Measurements from ENCODE around the gene ATXN1.
"Not testable (repeated sequence)": the region's sequence is repeated elsewhere in the genome, so short reads cannot be mapped to it uniquely, and the experiment has no call there.

Gene ATXN1

DNA sequence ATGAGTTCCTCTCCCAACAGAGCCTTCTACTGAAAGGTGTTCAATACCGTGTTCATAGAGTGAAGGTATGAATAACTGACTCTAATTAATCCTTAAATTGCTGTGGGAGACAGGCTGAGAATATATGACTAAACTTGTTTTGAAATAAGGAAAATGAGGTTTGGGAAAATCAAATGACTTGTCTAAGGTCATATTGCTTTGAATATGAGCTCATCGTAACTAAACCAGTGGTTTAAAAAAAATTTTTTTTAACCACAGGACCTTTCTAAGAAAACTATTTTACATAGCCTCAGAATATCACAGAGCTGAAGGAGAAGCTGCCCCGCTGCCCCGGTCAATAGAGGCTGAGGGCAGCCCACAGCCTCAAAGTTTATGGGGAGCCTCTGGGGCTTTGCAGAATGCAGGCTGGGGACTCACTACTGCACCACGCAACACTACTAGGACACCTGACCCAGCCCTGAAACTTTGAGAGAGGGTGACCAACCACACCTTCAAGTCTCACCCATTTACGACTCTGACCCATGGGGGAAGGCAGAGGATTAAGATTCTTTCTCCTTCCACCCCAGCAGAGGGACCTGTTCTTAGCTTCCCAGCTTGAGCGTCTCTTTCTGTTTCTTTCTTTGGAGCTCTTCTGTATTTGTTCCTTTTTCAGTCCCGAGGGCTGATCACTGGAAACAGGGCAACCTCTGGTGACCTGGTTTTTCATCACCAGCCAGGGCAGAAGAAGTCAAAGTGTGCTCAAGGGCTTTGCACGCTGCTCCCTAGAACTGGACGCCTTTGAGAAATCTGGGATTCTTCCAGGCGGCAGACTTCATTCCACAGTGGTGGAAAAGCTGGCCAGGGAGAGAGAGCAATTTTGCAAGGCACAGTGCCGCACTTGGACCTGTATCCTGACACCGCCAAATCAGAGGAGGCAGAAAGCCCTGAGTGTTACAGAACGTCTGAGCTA is 220.2 kb downstream of the ATXN1 start:
- Histone ChIP-seq H3K4me3 (ENCODE audit: low read length, poor library complexity, severe bottlenecking) (no peak overlapping the region), H3K79me2 (ENCODE audit: insufficient read depth, low read length) (no peaks in the 10 kb centered on the region), H3K36me3 (ENCODE audit: insufficient read depth, low read length) (no peaks in the 10 kb centered on the region; the same call in 1 of the 2 replicates), H2AFZ (ENCODE audit: low read length) (no peak overlapping the region), H3K27me3 (ENCODE audit: insufficient read depth, low read length, poor library complexity, severe bottlenecking) (no peaks in the 10 kb centered on the region), H3K4me2 (ENCODE audit: low read depth, low read length, poor library complexity, severe bottlenecking) (no peak overlapping the region), H3K9ac (ENCODE audit: low read depth, low read length, poor library complexity, severe bottlenecking) (no peak overlapping the region), H3K9me2 (replicated peaks; ENCODE audit: low read depth, low read length) (no peaks in the 10 kb centered on the region), H3K4me1 (ENCODE audit: insufficient read depth, low read length, poor library complexity, severe bottlenecking) (no peaks in the 10 kb centered on the region), H3K9me3 (ENCODE audit: insufficient read depth, low read depth, low read length) (no peaks in the 10 kb centered on the region), H3F3A (ENCODE audit: low read depth) (no peaks in the 10 kb centered on the region), H4K20me1 (ENCODE audit: insufficient read depth, low read length, poor library complexity, severe bottlenecking) (no peaks in the 10 kb centered on the region)
- no peak for TF ChIP-seq EZH2phosphoT487 (IDR thresholded peaks at IDR 0.05; ENCODE audit: borderline replicate concordance)
- TF ChIP-seq, protein P1, sequence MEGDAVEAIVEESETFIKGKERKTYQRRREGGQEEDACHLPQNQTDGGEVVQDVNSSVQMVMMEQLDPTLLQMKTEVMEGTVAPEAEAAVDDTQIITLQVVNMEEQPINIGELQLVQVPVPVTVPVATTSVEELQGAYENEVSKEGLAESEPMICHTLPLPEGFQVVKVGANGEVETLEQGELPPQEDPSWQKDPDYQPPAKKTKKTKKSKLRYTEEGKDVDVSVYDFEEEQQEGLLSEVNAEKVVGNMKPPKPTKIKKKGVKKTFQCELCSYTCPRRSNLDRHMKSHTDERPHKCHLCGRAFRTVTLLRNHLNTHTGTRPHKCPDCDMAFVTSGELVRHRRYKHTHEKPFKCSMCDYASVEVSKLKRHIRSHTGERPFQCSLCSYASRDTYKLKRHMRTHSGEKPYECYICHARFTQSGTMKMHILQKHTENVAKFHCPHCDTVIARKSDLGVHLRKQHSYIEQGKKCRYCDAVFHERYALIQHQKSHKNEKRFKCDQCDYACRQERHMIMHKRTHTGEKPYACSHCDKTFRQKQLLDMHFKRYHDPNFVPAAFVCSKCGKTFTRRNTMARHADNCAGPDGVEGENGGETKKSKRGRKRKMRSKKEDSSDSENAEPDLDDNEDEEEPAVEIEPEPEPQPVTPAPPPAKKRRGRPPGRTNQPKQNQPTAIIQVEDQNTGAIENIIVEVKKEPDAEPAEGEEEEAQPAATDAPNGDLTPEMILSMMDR (conservative IDR thresholded peaks at IDR 0.05; ENCODE audit: low read length): no peak

DNA sequence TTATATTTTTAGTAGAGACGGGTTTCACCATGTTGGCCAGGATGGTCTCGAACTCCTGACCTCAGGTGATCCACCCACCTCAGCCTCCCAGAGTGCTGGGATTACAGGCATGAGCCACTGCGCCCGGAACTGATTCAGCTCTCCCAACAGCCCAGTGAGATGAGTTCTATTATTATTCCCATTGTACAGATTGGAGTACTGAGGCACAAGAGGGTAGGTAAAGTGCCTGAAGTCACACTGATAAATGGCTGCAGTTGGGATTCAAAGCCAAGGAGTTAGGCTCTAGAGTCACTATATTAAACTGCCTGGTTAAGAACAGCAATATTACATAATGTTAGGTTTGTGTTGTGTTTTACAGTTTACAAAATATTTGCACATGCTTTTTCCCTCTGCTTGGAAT is 220.9 kb downstream of the ATXN1 start:
- H3K9ac ChIP-seq (ENCODE audit: low read depth, low read length, poor library complexity, severe bottlenecking); H2AFZ ChIP-seq (ENCODE audit: low read length); H3K4me3 ChIP-seq (ENCODE audit: low read length, poor library complexity, severe bottlenecking); H3K9me3 ChIP-seq (ENCODE audit: insufficient read depth, low read depth, low read length); H3K27me3 ChIP-seq (ENCODE audit: insufficient read depth, low read length, poor library complexity, severe bottlenecking); H3K79me2 ChIP-seq (ENCODE audit: insufficient read depth, low read length); H3K9me2 ChIP-seq (replicated peaks; ENCODE audit: low read depth, low read length); H3K4me2 ChIP-seq (ENCODE audit: low read depth, low read length, poor library complexity, severe bottlenecking); H4K20me1 ChIP-seq (ENCODE audit: insufficient read depth, low read length, poor library complexity, severe bottlenecking); H3K36me3 ChIP-seq (ENCODE audit: insufficient read depth, low read length); H3K4me1 ChIP-seq (ENCODE audit: insufficient read depth, low read length, poor library complexity, severe bottlenecking); H3F3A ChIP-seq (ENCODE audit: low read depth): not testable (repeated sequence)

DNA sequence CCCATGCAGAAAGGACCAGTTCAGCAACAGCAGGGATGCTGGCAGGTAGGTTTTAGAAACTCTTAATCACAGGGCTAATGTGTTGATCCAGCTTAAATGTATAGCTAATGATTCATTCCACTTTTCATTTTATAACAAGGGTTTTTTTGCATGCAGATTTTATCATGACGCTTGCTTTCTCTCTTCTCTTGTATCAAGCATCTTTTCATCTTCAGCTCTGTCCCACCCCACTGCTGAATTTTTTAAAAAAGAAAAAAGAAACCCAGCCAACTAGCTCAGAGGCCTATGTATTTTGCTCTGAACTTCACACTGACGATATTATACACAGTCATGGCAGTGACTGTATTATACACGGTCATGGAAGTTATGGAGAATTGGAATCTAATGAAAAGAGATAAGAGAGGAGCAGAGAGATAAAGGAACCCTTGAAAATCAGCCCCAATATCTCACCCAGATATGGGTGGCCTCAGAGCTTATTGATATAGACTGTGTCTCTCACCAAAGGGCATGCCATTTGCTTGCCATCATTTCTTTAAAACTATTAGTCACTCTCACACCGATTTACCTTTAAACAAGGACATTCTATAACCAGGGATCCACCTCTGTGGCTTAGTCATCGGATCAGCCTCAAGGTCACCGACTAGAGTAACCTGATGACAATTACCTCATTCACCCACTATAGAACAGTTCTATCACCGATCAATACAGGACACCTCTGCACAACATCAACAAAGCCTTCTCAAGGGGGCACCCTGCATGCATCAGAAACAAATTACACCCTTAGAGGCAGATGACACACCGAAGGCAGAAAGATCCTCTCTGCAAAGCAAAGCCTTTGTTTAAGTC is 222.0 kb downstream of the ATXN1 start:
- no peak overlapping the region for H3K4me3 ChIP-seq (ENCODE audit: low read length, poor library complexity, severe bottlenecking)
- no peak overlapping the region for H3K4me2 ChIP-seq (ENCODE audit: low read depth, low read length, poor library complexity, severe bottlenecking)
- no peak overlapping the region for H2AFZ ChIP-seq (ENCODE audit: low read length)

More for the DNA sequence above, 222.0 kb downstream of the ATXN1 start:
- TF ChIP-seq, protein P1 (conservative IDR thresholded peaks at IDR 0.05; ENCODE audit: low read length): no peak
- Histone ChIP-seq H4K20me1 (ENCODE audit: insufficient read depth, low read length, poor library complexity, severe bottlenecking) (no peaks in the 10 kb centered on the region), H3K9me2 (replicated peaks; ENCODE audit: low read depth, low read length) (no peaks in the 10 kb centered on the region), H3K9me3 (ENCODE audit: insufficient read depth, low read depth, low read length) (no peaks in the 10 kb centered on the region), H3K36me3 (ENCODE audit: insufficient read depth, low read length) (no peaks in the 10 kb centered on the region; the same call in 1 of the 2 replicates), H3K4me1 (ENCODE audit: insufficient read depth, low read length, poor library complexity, severe bottlenecking) (peaks cover 5% of the 10 kb centered on the region), H3F3A (ENCODE audit: low read depth) (no peaks in the 10 kb centered on the region), H3K27me3 (ENCODE audit: insufficient read depth, low read length, poor library complexity, severe bottlenecking) (no peaks in the 10 kb centered on the region), H3K9ac (ENCODE audit: low read depth, low read length, poor library complexity, severe bottlenecking) (no peak overlapping the region), H3K79me2 (ENCODE audit: insufficient read depth, low read length) (no peaks in the 10 kb centered on the region)

All from Loucy (cell line).